Activated CD8-positive, alpha-beta memory T cell treated with anti-CD3 and anti-CD28 coated beads for 48 hours (primary cell): ENCODE results near the gene DBNDD2.

Source experiments
- DNase-seq, 3 experiments: peaks; one replicate each; pipeline ENCODE4 v3.0.0-alpha.2; 2020; ENCODE audit warnings: low read depth in 2 of 3, low spot score in 2 of 3

DBNDD2 gene

DNA sequence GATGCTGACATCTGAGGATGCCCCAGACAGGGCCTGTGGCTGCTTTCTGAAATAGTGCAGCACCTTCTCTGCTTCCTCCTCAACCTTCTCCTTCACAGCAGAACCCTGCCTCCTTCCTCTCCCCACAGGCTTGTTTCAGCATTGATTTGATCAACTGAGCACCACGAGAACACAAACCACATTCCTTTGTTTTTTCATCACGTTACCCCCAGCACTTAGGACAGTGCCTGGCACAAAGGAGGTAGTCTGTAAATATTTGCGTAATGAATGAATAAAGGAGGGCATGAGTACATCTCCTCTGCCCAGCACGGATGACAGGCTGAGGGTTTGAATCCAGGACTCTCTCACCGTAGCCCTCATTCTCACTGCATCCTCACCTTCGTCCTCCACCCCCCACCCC lies 40.2 kb downstream of the DBNDD2 start:
- DNase-seq, result no peak

DNA sequence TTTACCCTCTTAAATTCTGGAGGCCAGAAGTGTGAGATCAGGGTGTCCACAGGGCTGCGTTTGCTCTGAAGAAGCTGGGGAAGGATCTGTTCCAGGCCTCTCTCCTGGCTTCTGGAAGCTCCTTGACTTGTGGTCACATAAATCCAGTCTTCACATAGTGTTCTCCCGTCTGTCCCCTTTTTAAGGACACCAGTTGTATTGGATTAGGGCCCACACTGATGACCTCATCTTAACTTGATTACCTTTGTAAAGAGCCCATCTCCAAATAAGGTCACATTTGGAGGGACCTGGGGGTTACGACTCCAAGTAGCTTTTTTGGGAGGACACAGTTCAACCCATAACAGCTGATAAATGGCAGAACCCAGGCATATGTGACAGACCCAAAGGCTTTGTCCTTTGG lies 41.4 kb downstream of the DBNDD2 start:
- DNase-seq, result no peak

DNA sequence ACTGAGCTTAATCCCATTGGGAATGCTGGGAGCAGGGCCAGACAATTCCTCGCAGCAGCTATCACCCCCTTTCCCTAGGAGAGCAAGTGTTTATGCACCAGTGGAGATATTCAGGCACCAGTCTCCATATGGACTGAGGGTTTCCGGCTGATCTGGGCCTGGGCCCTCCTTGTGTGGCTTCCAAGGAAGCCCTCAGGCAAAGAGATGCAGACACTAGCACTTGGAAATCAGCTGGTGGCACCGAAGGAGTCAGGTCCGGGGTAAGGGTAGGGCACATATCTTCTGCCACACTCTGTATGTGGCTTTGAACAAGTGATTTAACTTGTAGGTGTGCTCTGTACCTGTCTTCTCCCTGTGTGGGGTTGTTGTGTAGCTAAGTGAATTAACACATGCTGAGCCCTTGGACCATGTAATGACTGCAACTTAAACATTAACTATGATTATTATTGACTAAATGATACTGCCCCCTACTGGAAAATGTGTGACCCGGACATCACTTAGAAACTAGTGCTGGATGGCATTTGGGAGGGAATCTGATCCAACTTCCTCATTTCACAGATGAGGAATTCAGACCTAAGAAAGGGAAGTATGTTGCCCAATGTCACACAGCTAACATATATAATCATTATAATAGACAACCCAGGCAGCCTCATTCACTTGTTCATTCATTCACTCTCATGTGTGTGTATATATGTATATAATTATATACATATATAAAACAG lies 42.2 kb downstream of the DBNDD2 start:
- DNase-seq, result no peak

DNA sequence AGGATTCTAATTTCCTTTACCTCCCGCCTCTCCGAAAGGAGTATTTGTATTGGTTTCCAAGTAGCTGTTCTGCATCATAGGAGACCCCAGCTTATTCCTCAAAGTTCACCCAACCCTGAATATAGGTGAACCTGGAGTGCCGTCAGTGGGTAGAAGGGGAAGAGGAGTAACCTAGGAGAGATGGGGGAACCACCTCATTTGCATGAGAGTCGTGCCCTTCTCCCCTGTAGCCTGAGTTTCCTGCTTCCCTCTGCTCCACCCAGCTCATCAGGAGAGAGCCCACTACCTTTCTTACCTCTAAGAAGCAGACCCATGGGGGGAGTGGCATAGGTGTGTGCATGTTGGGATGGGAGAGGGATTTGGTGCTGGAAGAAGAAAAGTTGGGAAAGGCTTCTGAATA lies 44.1 kb downstream of the DBNDD2 start:
- no peak for DNase-seq

DNA sequence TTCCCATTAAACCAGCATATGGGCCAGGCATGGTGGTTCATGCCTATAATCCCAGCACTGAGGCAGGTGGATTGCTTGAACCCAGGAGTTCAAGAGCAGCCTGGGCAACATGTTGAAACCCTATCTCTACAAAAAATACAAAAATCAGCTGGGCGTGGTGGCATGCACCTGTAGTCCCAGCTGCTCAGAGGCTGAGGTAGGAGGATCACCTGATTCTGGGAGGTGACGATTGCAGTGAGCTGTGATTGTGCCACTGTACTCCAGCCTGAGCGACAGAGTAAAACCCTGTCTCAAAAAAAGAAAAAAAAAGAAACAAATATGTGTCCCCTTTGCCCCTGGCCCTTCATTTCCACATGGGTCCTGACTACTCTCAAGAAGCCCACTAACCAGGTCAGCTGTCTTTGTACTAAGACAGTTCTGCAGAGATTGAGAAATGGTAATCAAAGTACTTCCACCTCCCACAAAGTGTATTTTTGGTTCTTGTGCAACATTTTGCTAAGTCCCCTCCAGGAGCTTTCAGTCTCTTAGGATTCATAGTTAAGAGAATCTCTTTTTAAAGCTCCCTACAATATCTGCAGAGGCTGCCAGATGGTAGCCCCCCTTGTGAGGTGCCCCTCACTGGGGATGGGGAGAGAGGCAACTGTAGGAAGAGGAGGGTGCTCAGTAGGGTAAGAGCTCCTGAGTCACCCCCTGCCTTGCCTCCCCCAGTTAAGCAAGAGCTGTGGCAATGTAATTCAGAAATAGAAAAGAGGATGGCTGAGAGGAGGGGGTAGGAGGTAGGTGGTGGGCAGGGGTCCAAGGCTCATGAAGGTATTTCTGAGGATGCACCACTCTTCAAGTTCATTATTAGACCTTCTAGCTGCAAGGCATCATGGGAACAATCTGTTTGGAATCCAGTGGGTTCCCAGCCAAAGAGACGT lies 44.9 kb downstream of the DBNDD2 start:
- DNase-seq, result no peak

DNA sequence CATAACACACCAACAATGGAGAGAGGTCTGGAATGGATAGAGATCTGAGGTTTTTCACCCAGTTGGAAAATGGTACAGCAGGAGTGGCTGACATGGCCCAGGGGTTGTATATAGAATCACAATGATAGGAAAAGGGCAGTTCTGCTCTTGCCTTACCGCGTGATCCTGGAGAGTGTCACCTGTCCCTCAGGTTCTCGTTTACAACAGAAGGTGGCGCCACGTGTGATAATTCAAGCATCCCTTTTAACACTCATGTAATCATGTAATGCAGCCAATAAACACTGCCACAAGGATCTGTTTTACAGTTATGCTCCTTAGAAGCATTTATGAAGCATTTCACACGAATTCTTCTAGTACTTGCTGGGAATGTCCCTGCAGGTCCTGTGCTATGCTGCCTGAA lies 48.5 kb downstream of the DBNDD2 start:
- no peak for DNase-seq

DNA sequence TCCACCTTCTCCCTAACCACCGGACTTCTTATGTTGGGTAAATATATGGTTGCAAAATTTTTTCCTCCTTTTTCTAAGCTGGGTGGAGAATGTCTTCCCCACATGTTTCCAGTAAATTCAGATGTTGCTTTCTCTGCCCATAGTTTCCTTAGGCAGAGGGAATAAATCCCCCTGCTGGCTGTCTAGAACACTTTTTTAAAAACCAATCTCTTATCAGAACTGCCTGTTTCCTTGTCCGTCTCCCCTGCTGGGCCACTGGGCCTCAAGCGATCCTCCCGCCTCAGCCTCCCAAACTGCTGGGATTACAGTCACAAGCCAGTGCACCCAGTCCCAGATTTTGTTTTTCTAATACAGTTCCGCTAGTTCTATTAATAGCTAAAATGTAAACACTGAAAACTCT lies 51.5 kb downstream of the DBNDD2 start:
- DNase-seq, result no peak
